Activated naive CD4-positive, alpha-beta T cell treated with anti-CD3 and anti-CD28 coated beads for 36 hours (primary cell): Measurements from ENCODE around the gene SH3BP1. TPM values are rescaled to one million over a fixed set of nuclear protein-coding genes. Genes with fewer than 3 reads are reported as not detected.

ENCODE experiments used
- CTCF ChIA-PET: fragments of 350-600 bp; sonication (Branson Sonifier 250); formaldehyde crosslinking; loops from one replicate; lab custom pipeline; 2021; ENCODE audit warnings: antibody characterized with exemption; lab: Charles Lee
- DNase-seq: peaks from one replicate; pipeline ENCODE4 v3.0.0-alpha.2; 2020
- H3K27ac Mint-ChIP-seq: one replicate; pipeline ENCODE4 v1.8.0; 2021; ENCODE audit warnings: mild to moderate bottlenecking, mixed read lengths
- H3K27me3 Mint-ChIP-seq: one replicate; pipeline ENCODE4 v1.8.0; 2021; ENCODE audit warnings: low read depth, mixed read lengths
- H3K36me3 Mint-ChIP-seq: one replicate; pipeline ENCODE4 v1.8.0; 2021; ENCODE audit warnings: low read depth, mixed read lengths
- H3K4me1 Mint-ChIP-seq: one replicate; pipeline ENCODE4 v1.8.0; 2021; ENCODE audit warnings: low read depth, mixed read lengths
- H3K4me3 Mint-ChIP-seq: one replicate; pipeline ENCODE4 v1.8.0; 2021; ENCODE audit warnings: mild to moderate bottlenecking, moderate library complexity, mixed read lengths
- H3K9me3 Mint-ChIP-seq: one replicate; pipeline ENCODE4 v1.8.0; 2021; ENCODE audit warnings: mixed read lengths
- intact Hi-C: fragments of 100-400 bp; cut with micrococcal nuclease; formaldehyde crosslinking; loops from one replicate; pipeline ENCODE4 v1.15.1; 2023
- total RNA-seq, 2 experiments: library from RNA; stranded (reverse); gene quantifications; one replicate each; pipeline ENCODE4 v1.2.3, GENCODE V29; 2021

The SH3BP1 gene
- total RNA-seq, 2 experiments from 2014 or later, result 45.9 to 51.0 TPM

DNA sequence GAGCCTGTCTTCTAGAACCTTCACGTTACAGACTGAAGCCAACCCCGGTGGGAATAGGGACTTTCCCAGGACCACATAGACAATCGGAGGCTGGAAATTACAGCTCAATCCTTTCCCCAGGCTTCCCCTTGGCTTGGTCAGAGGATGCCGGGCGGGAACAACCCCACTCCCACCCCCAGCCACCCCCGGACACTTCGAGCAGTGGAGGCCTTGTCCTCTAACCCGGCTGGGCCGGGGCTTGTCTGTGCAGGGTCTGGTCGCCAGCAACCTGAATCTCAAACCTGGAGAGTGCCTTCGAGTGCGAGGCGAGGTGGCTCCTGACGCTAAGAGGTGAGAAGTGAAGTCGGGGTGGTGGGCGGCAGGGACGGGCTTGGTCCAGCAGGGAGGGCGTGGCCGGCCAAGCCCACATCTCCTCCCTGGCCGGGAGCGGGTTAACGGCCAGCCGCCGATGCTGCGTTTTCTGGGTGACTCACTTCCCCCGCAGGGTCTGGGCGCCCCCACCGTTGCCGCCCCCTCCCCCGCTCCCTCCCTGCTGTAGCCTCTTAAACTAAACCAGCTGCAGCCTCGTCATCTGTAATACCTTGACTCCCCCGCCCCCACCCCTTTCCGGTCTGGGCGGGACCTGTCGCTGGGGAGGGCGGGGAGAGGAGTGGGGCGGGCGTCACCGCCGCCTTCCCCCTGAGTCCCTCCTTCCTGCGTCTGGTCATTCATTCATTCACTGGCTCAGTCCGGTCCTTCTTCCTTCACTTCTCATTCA, 37.4 kb downstream of the SH3BP1 start:
- Mint-ChIP-seq H3K9me3 (no peaks in the 10 kb centered on the region), H3K4me3 (peak overlapping the region; percentile 83), H3K27ac (peak overlapping the region; percentile 95), H3K27me3 (no peaks in the 10 kb centered on the region), H3K4me1 (peaks cover 56% of the 10 kb centered on the region), H3K36me3 (no peaks in the 10 kb centered on the region)
- CTCF ChIA-PET, result interaction anchor here (0.9 to 15.6 kb wide), 3 partner anchors 15 to 34 kb away, joined by 3 to 260 read pairs (median 6); partner anchors contain the start of genes PDXP and SH3BP1
- peak; percentile 97 for DNase-seq
- intact Hi-C loops, result loop anchor here (1.0 to 10.0 kb wide), 6 partner anchors 19 to 442 kb away; partner anchors contain the start of genes ANKRD54, GCAT, GGA1 and PDXP

DNA sequence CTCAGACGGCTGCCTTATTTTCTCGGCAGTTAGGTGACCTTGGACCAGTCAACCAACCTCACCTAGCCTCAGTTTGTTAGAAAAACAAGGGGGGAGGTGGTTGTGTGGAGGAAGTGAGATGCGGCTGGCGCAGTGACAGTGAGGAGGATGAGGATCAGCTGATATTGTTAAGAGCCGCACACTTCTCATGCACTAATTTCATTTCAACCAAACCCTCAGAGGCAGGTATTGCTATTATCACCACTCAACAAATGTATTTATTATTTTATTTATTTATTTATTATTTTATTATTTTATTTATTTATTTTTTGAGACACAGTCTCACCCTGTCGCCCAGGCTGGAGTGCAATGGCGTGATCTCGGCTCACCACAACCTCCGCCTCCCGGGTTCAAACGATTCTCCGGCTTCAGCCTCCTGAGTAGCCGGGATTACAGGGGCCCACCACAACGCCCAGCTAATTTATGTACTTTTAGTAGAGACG, 38.1 kb downstream of the SH3BP1 start:
- no peaks in the 10 kb centered on the region for H3K36me3 Mint-ChIP-seq
- H3K4me1 Mint-ChIP-seq, result peaks cover 50% of the 10 kb centered on the region
- H3K4me3 Mint-ChIP-seq, result peak overlapping the region; percentile 83
- intact Hi-C loops, result loop anchor here (1.0 to 10.0 kb wide), 6 partner anchors 19 to 443 kb away; partner anchors contain the start of genes ANKRD54, GCAT, GGA1 and PDXP
- no peak for DNase-seq
- H3K9me3 Mint-ChIP-seq, result no peaks in the 10 kb centered on the region
- CTCF ChIA-PET, result interaction anchor here (0.9 to 15.6 kb wide), 3 partner anchors 19 to 71 kb away, joined by 3 to 260 read pairs (median 4); partner anchors contain the start of genes PDXP and SH3BP1
- no peaks in the 10 kb centered on the region for H3K27me3 Mint-ChIP-seq
- H3K27ac Mint-ChIP-seq, result peak overlapping the region; percentile 95

DNA sequence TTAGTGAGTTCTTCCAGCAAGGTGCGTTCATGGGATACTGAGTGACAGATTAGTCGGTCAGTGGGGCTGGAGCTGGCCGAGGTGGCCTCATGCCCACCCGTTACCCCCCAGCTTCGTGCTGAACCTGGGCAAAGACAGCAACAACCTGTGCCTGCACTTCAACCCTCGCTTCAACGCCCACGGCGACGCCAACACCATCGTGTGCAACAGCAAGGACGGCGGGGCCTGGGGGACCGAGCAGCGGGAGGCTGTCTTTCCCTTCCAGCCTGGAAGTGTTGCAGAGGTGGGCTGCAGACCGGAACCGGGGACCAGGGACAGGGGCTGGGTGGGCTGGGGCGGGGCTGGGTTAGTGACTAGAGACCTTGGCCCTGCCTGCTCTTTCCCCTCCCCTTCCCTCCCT, 38.9 kb downstream of the SH3BP1 start:
- peaks cover 42% of the 10 kb centered on the region for H3K4me1 Mint-ChIP-seq
- intact Hi-C loops, result loop anchor here (5.0 to 10.0 kb wide), 3 partner anchors 129 to 444 kb away; partner anchors contain the start of genes ANKRD54 and GCAT
- H3K27ac Mint-ChIP-seq, result no peak overlapping the region
- no peaks in the 10 kb centered on the region for H3K9me3 Mint-ChIP-seq
- no peak for DNase-seq
- H3K4me3 Mint-ChIP-seq, result no peak overlapping the region
- H3K36me3 Mint-ChIP-seq, result no peaks in the 10 kb centered on the region
- CTCF ChIA-PET, result interaction anchor here (0.7 to 15.6 kb wide), 3 partner anchors 35 to 227 kb away, joined by 4 to 260 read pairs (median 4); partner anchors contain the start of gene SH3BP1
- no peaks in the 10 kb centered on the region for H3K27me3 Mint-ChIP-seq

DNA sequence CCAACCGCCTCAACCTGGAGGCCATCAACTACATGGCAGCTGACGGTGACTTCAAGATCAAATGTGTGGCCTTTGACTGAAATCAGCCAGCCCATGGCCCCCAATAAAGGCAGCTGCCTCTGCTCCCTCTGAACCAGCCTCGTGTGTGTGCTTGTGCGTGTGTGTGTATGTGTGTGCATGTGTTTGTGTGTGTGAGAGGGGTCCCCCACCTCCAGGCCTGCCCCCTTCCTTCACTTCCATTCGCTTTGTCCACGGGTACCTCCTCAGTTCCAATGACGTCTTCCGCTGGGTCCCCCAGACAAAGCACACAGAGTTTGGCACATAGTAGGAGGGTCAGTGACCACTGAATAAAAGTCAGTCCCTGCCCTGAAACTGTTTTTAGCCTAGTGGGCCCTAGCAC, 40.2 kb downstream of the SH3BP1 start:
- Mint-ChIP-seq H3K27me3 (no peaks in the 10 kb centered on the region), H3K4me3 (peak overlapping the region; percentile 10), H3K4me1 (peaks cover 32% of the 10 kb centered on the region), H3K27ac (no peak overlapping the region), H3K36me3 (no peaks in the 10 kb centered on the region), H3K9me3 (no peaks in the 10 kb centered on the region)
- intact Hi-C loops, result loop anchor here (5.0 to 10.0 kb wide), 3 partner anchors 128 to 445 kb away; partner anchors contain the start of genes ANKRD54 and GCAT
- no peak for DNase-seq
- CTCF ChIA-PET, result interaction anchor here (0.5 to 15.6 kb wide), 10 partner anchors 18 to 219 kb away, joined by 3 to 260 read pairs (median 8); partner anchors contain the start of genes PDXP and SH3BP1

DNA sequence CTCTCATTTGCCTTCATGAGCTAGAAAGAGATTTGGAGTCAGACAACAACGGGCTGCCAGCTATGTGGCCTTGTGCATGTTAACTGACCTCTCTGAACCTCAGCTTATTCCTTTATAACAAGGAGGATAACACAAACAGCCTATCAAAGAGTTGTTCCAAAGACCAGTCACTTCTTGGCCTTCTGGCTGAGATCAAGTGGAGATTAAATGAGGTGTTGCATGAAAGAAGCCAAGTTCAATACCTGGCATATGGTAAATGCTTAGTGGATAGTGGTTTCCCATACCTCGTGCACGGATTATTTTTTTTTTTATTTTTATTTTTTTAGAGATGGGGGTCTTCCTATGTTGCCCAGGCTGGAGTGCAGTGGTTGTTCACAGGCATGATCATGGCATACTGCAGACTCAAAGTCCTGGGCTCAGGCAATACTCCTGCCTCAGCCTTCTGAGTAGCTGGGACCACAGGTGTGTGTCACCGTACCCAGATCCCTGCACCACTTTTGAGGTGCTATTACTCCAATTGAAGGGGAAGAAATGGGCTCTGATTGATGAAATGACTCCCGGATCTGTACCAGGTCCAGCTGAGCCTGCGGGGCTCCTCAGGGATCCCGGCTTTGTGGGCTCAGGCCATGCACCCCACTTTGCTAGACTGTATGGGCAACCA, 40.9 kb downstream of the SH3BP1 start:
- no peak overlapping the region for H3K4me3 Mint-ChIP-seq
- H3K9me3 Mint-ChIP-seq, result no peaks in the 10 kb centered on the region
- CTCF ChIA-PET, result interaction anchor here (0.6 to 15.6 kb wide), 11 partner anchors 15 to 218 kb away, joined by 3 to 260 read pairs (median 8); partner anchors contain the start of genes GCAT, PDXP and SH3BP1
- no peaks in the 10 kb centered on the region for H3K27me3 Mint-ChIP-seq
- no peaks in the 10 kb centered on the region for H3K36me3 Mint-ChIP-seq
- peaks cover 28% of the 10 kb centered on the region for H3K4me1 Mint-ChIP-seq
- H3K27ac Mint-ChIP-seq, result no peak overlapping the region
- intact Hi-C loops, result no loop called here
- no peak for DNase-seq

DNA sequence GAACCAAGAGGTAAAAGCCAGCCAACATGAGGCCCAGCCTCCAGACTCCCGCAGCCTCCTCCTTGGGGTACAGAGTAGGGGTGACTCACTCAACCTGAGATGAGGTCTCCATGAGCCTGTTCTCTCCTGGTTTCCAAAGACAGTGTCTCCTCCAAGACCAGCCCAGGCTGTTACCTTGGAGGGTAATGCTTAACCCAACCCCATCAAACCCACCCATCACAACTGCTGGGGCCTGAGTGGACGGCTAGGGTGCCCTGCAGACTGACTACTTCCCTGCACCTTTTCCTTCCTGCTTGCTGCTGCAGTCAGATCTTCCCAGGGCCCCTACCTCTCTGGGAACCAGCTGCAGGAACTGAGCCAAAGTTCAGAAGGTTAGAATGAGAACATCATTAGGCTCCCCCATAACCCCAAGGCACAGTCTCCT, 41.5 kb downstream of the SH3BP1 start:
- H3K4me1 Mint-ChIP-seq, result peaks cover 26% of the 10 kb centered on the region
- no peaks in the 10 kb centered on the region for H3K9me3 Mint-ChIP-seq

DNA sequence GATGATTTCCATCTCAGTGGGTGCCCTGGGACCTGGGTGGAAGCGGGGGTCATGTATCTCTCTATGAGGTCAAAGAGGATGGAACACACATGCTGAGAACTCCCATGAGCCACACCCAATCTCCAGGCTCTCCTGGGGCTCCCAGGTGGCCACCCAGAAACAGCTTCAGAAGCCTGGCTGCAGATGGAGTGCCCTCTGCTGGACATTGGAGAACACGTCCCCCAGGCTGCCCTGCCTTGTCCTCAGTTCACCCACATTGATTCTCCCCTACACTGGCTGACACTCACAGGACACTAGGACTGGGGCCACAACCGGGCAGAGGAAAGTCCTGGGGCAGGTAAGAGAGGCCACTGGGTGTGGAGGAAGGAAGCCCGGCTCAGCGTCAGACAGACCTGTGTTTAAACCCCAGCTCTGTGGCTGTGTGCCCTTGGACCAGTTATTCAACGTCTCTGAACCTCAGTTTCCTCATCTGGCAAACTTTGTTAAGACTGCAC, 42.1 kb downstream of the SH3BP1 start:
- peaks cover 2% of the 10 kb centered on the region for H3K36me3 Mint-ChIP-seq
- no peaks in the 10 kb centered on the region for H3K27me3 Mint-ChIP-seq
- CTCF ChIA-PET, result interaction anchor here (0.7 to 15.6 kb wide), 18 partner anchors 11 to 142 kb away, joined by 3 to 260 read pairs (median 6); partner anchors contain the start of genes GCAT, PDXP and SH3BP1
- no peak overlapping the region for H3K4me3 Mint-ChIP-seq
- intact Hi-C loops, result loop anchor here (1.0 kb wide), 4 partner anchors 20 to 73 kb away; partner anchors contain the start of gene GGA1
- peak overlapping the region; percentile 61 for H3K27ac Mint-ChIP-seq
- H3K4me1 Mint-ChIP-seq, result peaks cover 26% of the 10 kb centered on the region
- peak; percentile 86 for DNase-seq
- H3K9me3 Mint-ChIP-seq, result no peaks in the 10 kb centered on the region

More for the DNA sequence above, 41.5 kb downstream of the SH3BP1 start:
- intact Hi-C loops, result loop anchor here (1.0 kb wide), 4 partner anchors 20 to 73 kb away; partner anchors contain the start of gene GGA1
- Mint-ChIP-seq H3K27me3 (no peaks in the 10 kb centered on the region), H3K36me3 (no peaks in the 10 kb centered on the region), H3K27ac (no peak overlapping the region), H3K4me3 (no peak overlapping the region)
- CTCF ChIA-PET, result interaction anchor here (1.0 to 15.6 kb wide), 16 partner anchors 10 to 141 kb away, joined by 3 to 260 read pairs (median 6); partner anchors contain the start of genes GCAT, PDXP and SH3BP1
- no peak for DNase-seq

DNA sequence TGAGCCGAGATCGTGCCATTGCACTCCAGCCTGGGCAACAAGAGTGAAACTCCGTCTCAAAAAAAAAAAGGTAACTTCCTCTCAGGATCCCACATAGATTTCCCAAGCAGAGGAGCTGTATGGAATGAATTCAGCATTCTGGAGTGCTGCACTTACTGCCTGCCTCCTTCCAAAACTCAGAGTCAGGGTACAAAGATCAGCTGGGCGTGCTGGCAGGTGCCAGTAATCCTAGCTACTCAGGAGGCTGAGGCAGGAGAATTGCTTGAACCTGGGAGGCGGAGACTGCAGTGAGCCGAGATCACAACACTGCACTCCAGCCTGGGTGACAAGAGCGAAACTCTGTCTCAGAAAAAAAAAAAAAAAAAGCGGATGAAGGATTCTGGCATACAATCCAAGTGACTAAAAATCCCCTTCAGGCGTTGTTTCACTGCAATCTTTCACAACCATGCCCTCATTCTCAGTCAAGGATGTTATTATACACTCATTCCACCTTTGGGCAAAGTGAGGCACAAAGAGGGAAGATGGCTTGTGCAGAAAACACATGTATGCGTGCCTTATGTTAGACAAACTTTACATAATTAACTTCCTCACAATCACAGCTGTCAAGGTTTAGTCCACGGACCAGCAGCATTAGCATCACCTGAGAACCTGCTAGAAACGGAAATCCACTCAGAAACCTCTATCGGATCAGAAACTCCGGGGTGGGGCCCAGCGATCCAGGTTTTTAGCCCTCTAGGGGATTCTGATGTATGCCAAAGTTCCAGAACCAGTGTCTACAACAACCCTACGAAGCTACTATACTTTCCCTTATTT, 45.5 kb downstream of the SH3BP1 start:
- peaks cover 17% of the 10 kb centered on the region for H3K36me3 Mint-ChIP-seq
- intact Hi-C loops, result no loop called here
- no peaks in the 10 kb centered on the region for H3K9me3 Mint-ChIP-seq
- no peaks in the 10 kb centered on the region for H3K27me3 Mint-ChIP-seq
- no peak overlapping the region for H3K27ac Mint-ChIP-seq
- CTCF ChIA-PET, result interaction anchor here (0.7 to 15.6 kb wide), 7 partner anchors 27 to 143 kb away, joined by 3 to 260 read pairs (median 10); partner anchors contain the start of genes GGA1, PDXP and SH3BP1
- no peak overlapping the region for H3K4me3 Mint-ChIP-seq
- DNase-seq, result no peak
- peaks cover 35% of the 10 kb centered on the region for H3K4me1 Mint-ChIP-seq

DNA sequence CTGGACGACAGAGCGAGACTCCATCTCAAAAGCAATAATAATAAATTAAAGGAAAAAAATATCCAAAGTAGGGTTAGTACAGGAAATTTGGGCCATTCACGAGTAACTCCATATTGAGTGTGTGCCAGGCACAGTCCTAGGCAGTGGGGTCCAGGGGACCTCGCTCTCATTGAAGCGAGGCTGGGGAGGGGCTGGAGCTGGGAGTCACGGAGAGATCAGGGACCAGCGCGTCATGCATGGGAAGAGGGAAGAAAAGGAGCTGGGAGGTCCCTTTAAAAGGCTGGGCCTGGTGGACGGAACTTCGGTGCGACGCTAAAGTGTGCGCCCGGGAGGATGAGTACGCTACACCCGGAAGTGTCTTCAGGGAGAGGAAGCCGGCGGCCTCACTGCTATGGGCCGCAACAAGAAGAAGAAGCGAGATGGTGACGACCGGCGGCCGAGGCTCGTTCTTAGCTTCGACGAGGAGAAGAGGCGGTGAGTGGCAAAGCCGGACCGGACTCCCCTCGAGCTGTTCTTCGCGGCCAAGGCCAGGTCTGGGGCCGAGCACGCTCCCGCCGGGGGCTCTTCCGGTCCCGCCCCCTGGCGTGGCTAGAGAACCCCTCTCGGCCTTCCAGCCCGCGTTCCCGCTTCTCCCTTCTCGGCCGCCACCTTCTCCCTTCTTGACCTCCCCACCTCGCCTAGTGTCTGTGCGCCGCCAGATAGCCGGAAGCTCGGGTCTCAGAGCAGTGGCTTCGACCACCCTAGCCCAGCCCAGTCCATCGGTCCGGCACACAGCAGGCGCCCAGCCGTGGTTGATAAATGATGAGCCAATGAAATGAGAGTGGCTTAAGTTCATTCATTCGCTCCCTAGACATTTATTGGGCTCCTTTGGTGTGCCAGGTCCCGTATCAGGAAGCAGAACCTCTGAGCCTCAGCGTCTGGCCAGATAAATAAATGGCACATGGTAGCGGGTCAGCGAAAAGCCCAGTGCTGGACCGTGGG, 46.8 kb downstream of the SH3BP1 start, which contains the start of gene NOL12:
Gene NOL12 (plus strand): TSS at position 342 of the 981 bp plus-strand sequence. CDS start 50 bp downstream, at position 392.
- Mint-ChIP-seq H3K27me3 (no peaks in the 10 kb centered on the region), H3K4me3 (peak within 1 kb of the TSS; percentile 92), H3K36me3 (peaks cover 25% of the 10 kb centered on the region), H3K9me3 (no peaks in the 10 kb centered on the region), H3K27ac (peak within 1 kb of the TSS; percentile 85), H3K4me1 (peaks cover 32% of the 10 kb centered on the region)
- CTCF ChIA-PET, result interaction anchor here (1.0 to 15.6 kb wide), 5 partner anchors 43 to 79 kb away, joined by 3 to 260 read pairs (median 3); partner anchors contain the start of gene SH3BP1
- peak; percentile 81 for DNase-seq
- intact Hi-C loops, result loop anchor here (1.0 to 2.0 kb wide), 2 partner anchors 61 to 78 kb away; partner anchors contain the start of gene GGA1

DNA sequence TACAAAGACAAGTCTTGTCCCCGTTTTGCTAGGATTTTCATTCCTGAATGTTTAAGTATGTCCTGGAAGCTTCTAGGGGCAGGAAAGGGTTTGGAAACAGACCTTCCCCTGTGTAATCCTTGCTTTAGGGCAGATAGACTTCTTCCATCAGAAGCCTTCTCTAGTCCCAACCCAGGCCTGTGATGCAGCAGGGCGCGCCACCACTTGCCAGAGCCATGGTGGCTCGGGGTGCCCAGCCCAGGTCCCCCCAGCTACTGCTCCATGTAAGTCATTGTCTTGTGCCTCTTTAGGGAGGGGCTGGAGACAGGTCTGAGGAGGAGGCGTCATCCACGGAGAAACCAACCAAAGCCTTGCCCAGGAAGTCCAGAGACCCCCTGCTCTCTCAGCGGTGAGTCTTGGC, 50.9 kb downstream of the SH3BP1 start:
- no peak overlapping the region for H3K27ac Mint-ChIP-seq

More for the DNA sequence above, 50.9 kb downstream of the SH3BP1 start:
- H3K4me3 Mint-ChIP-seq, result no peak overlapping the region
- intact Hi-C loops, result no loop called here
- DNase-seq, result no peak
- peaks cover 27% of the 10 kb centered on the region for H3K4me1 Mint-ChIP-seq
- CTCF ChIA-PET, result no interaction called here
- peaks cover 43% of the 10 kb centered on the region for H3K36me3 Mint-ChIP-seq
- no peaks in the 10 kb centered on the region for H3K9me3 Mint-ChIP-seq
- no peaks in the 10 kb centered on the region for H3K27me3 Mint-ChIP-seq
